KMS-11 (cell line): Measurements from ENCODE around the gene MRPL4.

Source experiments
- H2AFZ ChIP-seq: fragments of 200-600 bp; sonication (generic); 2 replicates; pipeline ENCODE4 v1.6.1; 2016; ENCODE audit warnings: antibody characterized with exemption, mixed run types, low read depth
- H3K27ac ChIP-seq: fragments of 200-600 bp; sonication (generic); 2 replicates; pipeline ENCODE4 v1.6.1; 2016; ENCODE audit warnings: mild to moderate bottlenecking, mixed run types
- H3K27me3 ChIP-seq: fragments of 200-600 bp; sonication (generic); 2 replicates; pipeline ENCODE4 v1.6.1; 2017; ENCODE audit warnings: mild to moderate bottlenecking, low read depth, mixed run types, moderate library complexity; ENCODE audit not compliant: insufficient read depth
- H3K36me3 ChIP-seq: fragments of 200-600 bp; sonication (generic); 2 replicates; pipeline ENCODE4 v1.6.1; 2017; ENCODE audit warnings: mild to moderate bottlenecking, mixed run types; ENCODE audit not compliant: insufficient read depth
- H3K4me1 ChIP-seq: fragments of 200-600 bp; sonication (generic); 2 replicates; pipeline ENCODE4 v1.6.1; 2016; ENCODE audit warnings: mild to moderate bottlenecking, low read depth, mixed run types; ENCODE audit not compliant: poor library complexity, severe bottlenecking
- H3K4me2 ChIP-seq: fragments of 200-600 bp; sonication (generic); 2 replicates; pipeline ENCODE4 v1.7.0; 2016; ENCODE audit warnings: mild to moderate bottlenecking, mixed run types
- H3K4me3 ChIP-seq: fragments of 200-600 bp; sonication (generic); IDR thresholded peaks from 2 replicates; pipeline ENCODE4 v1.6.1; 2017; ENCODE audit warnings: low read depth, low read length, mixed read lengths; ENCODE audit not compliant: insufficient read depth
- H3K79me2 ChIP-seq: fragments of 200-600 bp; sonication (generic); 2 replicates; pipeline ENCODE4 v1.6.1; 2016; ENCODE audit warnings: low read depth, mixed run types; ENCODE audit not compliant: insufficient read depth
- H3K9ac ChIP-seq: fragments of 200-600 bp; sonication (generic); 2 replicates; pipeline ENCODE4 v1.6.1; 2016; ENCODE audit warnings: mild to moderate bottlenecking, mixed run types
- H4K20me1 ChIP-seq: fragments of 200-600 bp; sonication (generic); 2 replicates; pipeline ENCODE4 v1.6.1; 2016; ENCODE audit warnings: mild to moderate bottlenecking, mixed run types; ENCODE audit not compliant: insufficient read depth
- TF ChIP-seq, protein P1 (sequence below): fragments of 200-600 bp; sonication (generic); conservative IDR thresholded peaks from 2 replicates; pipeline ENCODE4 v1.6.1; 2017; ENCODE audit warnings: low read depth, mild to moderate bottlenecking, antibody characterized with exemption, low read length, moderate library complexity, mixed read lengths

Gene MRPL4

DNA sequence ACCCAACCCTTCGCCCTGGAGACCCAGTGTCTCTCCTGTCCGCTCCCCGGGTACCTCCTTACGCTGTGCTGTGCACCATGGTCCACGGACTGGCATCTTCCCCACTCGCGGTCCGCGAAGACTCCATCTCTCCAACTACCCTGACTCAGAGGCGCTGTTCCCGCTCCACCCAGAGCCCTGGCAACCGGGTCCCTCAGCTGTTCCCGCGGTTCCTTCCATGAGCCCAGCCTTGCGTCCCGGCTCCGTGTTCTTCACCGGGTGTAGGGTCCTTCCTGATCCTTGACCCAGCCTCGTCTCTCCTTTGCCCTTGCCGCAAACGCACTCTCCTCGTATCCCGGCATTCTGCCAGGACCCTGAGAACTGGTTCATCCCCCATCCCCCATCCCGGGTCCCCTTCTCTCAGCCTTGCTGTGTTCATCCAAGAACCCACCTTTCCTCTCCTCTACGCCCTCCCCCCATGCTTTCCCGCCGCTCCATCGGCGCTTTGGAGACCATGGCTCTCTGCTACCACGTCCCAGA, 38.4 kb downstream of the MRPL4 start:
- H3K36me3 ChIP-seq = no peaks in the 10 kb centered on the region
- TF ChIP-seq, protein P1, sequence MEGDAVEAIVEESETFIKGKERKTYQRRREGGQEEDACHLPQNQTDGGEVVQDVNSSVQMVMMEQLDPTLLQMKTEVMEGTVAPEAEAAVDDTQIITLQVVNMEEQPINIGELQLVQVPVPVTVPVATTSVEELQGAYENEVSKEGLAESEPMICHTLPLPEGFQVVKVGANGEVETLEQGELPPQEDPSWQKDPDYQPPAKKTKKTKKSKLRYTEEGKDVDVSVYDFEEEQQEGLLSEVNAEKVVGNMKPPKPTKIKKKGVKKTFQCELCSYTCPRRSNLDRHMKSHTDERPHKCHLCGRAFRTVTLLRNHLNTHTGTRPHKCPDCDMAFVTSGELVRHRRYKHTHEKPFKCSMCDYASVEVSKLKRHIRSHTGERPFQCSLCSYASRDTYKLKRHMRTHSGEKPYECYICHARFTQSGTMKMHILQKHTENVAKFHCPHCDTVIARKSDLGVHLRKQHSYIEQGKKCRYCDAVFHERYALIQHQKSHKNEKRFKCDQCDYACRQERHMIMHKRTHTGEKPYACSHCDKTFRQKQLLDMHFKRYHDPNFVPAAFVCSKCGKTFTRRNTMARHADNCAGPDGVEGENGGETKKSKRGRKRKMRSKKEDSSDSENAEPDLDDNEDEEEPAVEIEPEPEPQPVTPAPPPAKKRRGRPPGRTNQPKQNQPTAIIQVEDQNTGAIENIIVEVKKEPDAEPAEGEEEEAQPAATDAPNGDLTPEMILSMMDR = no peak
- no peaks in the 10 kb centered on the region for H4K20me1 ChIP-seq
- peaks cover 26% of the 10 kb centered on the region for H3K27me3 ChIP-seq
- H3K4me3 ChIP-seq = no peak overlapping the region
- H2AFZ ChIP-seq = peak overlapping the region; percentile 99; the same call in 1 of the 2 replicates
- H3K27ac ChIP-seq = no peak overlapping the region
- no peak overlapping the region for H3K9ac ChIP-seq
- peaks cover 27% of the 10 kb centered on the region for H3K4me1 ChIP-seq
- H3K79me2 ChIP-seq = no peaks in the 10 kb centered on the region
- peak overlapping the region; percentile 88 for H3K4me2 ChIP-seq

DNA sequence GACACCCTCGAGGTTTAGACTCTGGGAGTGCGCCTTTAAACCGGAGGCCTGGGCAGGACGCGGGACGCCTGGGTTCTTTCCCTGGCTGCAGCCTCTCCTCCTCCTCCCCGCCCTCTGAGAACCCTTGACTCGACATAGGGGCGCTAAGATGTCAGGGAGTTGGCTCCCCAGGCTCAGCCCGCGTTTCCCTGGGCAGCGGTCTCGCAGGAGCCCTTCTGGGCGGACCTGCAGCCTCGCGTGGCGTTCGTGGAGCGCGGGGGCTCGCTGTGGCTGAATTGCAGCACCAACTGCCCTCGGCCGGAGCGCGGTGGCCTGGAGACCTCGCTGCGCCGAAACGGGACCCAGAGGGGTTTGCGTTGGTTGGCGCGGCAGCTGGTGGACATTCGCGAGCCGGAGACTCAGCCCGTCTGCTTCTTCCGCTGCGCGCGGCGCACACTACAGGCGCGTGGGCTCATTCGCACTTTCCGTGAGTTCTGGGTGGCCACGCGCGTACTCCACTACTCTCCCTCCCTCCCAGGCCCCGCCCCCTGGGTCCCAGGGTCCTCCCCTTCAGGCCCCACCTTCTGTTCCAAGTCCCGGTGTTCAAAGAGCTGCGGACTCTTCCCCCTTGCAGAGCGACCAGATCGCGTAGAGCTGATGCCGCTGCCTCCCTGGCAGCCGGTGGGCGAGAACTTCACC, 39.0 kb downstream of the MRPL4 start:
- Histone ChIP-seq H4K20me1 (no peaks in the 10 kb centered on the region), H3K4me1 (peaks cover 33% of the 10 kb centered on the region), H3K36me3 (no peaks in the 10 kb centered on the region), H3K9ac (no peak overlapping the region), H3K27ac (no peak overlapping the region), H3K79me2 (no peaks in the 10 kb centered on the region), H3K4me2 (peak overlapping the region; percentile 88), H3K4me3 (no peak overlapping the region), H2AFZ (peak overlapping the region; percentile 58), H3K27me3 (peaks cover 26% of the 10 kb centered on the region)
- TF ChIP-seq, protein P1 = no peak

DNA sequence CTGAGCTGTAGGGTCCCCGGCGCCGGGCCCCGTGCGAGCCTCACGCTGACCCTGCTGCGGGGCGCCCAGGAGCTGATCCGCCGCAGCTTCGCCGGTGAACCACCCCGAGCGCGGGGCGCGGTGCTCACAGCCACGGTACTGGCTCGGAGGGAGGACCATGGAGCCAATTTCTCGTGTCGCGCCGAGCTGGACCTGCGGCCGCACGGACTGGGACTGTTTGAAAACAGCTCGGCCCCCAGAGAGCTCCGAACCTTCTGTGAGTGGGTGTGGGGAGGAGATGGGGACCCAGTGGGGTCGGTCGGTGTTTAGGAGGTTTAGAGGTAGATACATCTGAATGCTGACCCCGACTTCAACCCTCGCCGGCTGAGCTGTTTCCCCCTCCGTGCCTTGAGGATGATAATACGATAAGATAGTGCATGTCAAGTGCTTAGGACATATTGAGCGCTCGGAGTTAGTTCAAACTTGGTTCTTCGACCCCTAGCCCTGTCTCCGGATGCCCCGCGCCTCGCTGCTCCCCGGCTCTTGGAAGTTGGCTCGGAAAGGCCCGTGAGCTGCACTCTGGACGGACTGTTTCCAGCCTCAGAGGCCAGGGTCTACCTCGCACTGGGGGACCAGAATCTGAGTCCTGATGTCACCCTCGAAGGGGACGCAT, 39.7 kb downstream of the MRPL4 start:
- H3K27ac ChIP-seq = no peak overlapping the region
- peaks cover 26% of the 10 kb centered on the region for H3K27me3 ChIP-seq
- peaks cover 30% of the 10 kb centered on the region for H3K4me1 ChIP-seq
- TF ChIP-seq, protein P1 = no peak
- H3K79me2 ChIP-seq = no peaks in the 10 kb centered on the region
- H3K9ac ChIP-seq = no peak overlapping the region
- no peaks in the 10 kb centered on the region for H3K36me3 ChIP-seq
- peak overlapping the region; percentile 88 for H3K4me2 ChIP-seq
- H2AFZ ChIP-seq = peak overlapping the region; percentile 58
- no peaks in the 10 kb centered on the region for H4K20me1 ChIP-seq
- H3K4me3 ChIP-seq = no peak overlapping the region

DNA sequence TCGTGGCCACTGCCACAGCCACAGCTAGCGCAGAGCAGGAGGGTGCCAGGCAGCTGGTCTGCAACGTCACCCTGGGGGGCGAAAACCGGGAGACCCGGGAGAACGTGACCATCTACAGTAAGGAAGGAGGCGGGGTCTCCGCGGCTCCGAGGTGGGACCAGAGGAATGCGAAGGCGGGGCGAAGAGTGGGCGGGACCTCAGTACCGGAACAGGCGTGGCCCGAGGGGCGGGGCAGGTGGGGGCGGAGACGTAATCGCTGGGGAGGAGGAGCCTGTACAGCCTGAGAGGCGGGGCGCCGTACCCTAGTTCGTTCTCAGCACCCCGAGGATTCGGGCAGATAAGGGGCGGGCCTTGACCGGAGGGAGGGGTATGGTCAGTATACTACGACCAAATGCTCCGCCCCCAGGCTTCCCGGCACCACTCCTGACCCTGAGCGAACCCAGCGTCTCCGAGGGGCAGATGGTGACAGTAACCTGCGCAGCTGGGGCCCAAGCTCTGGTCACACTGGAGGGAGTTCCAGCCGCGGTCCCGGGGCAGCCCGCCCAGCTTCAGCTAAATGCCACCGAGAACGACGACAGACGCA, 40.3 kb downstream of the MRPL4 start:
- Histone ChIP-seq H3K27me3 (peaks cover 26% of the 10 kb centered on the region), H3K4me3 (no peak overlapping the region), H3K36me3 (no peaks in the 10 kb centered on the region), H3K9ac (no peak overlapping the region), H3K4me2 (peak overlapping the region; percentile 88), H2AFZ (peak overlapping the region; percentile 58; the same call in 1 of the 2 replicates), H4K20me1 (no peaks in the 10 kb centered on the region), H3K27ac (no peak overlapping the region), H3K79me2 (no peaks in the 10 kb centered on the region), H3K4me1 (peaks cover 28% of the 10 kb centered on the region)
- TF ChIP-seq, protein P1 = no peak
